B cell (primary cell): Measurements from ENCODE around the gene MON2.

Experiments used
- EZH2 ChIP-seq: IDR thresholded peaks from 2 replicates; pipeline ENCODE4 v1.6.1; 2012; ENCODE audit warnings: borderline replicate concordance, low read depth, mild to moderate bottlenecking, moderate library complexity, low read length; ENCODE audit not compliant: insufficient read depth, poor library complexity, severe bottlenecking
- TF ChIP-seq, protein P1 (sequence below): fragments of 200-600 bp; IDR thresholded peaks from one replicate; pipeline ENCODE4 v1.8.0; 2022; ENCODE audit warnings: antibody characterized with exemption, mild to moderate bottlenecking

DNA sequence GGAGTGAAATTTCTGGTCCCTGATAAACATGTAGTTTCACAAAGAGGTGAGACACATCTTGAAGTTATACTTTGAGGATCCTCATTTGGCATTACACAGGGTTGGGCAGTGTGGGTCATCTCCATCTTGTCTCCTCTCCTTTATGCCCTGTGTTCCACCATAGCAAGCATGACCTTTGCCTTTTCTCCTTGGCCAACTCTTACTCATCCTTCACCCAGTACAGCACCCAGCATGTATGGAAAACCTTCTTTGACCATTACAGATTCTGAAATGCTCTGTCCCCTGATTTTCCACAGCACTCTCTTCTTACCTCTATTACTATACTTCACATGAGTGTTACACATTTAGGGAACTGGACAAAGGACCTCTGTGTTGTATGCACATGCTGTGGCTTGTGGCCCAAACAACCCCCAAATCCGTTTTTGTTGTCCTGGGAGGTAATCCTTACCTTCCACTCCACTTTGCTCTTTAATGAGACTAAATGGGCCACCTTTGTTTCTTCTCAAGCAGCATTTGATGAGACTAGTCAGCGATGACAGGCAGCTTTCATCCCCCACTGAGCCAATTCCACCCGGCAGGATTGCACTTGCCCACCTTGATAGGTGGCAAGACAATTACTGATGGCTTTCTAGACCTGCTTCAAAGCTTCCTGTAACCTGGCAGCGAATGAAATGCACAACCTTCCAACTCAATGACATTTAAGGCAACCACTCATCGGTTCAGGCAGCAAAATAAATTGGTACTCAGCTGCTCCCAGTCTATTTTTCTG, 163.5 kb downstream of the MON2 start:
- TF ChIP-seq, protein P1, sequence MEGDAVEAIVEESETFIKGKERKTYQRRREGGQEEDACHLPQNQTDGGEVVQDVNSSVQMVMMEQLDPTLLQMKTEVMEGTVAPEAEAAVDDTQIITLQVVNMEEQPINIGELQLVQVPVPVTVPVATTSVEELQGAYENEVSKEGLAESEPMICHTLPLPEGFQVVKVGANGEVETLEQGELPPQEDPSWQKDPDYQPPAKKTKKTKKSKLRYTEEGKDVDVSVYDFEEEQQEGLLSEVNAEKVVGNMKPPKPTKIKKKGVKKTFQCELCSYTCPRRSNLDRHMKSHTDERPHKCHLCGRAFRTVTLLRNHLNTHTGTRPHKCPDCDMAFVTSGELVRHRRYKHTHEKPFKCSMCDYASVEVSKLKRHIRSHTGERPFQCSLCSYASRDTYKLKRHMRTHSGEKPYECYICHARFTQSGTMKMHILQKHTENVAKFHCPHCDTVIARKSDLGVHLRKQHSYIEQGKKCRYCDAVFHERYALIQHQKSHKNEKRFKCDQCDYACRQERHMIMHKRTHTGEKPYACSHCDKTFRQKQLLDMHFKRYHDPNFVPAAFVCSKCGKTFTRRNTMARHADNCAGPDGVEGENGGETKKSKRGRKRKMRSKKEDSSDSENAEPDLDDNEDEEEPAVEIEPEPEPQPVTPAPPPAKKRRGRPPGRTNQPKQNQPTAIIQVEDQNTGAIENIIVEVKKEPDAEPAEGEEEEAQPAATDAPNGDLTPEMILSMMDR = no peak
- no peak for TF ChIP-seq EZH2
